HCT116 (cell line): ENCODE results near the gene MOAP1.
"Not testable (repeated sequence)": the region's sequence is repeated elsewhere in the genome, so short reads cannot be mapped to it uniquely, and the experiment has no call there.

Experiments
- CTCF ChIP-seq, 3 experiments: fragments of 200-600 bp in 1 of 3; sonication (generic) in 1 of 3; IDR thresholded peaks in 2 of 3; conservative IDR thresholded peaks in 1 of 3; 2 replicates each; pipeline ENCODE4 v1.5.1; 2012 to 2017; ENCODE audit warnings: low read depth in 2 of 3, low read length in 2 of 3, antibody characterized with exemption in 1 of 3, borderline replicate concordance in 1 of 3, control low read depth in 1 of 3, mild to moderate bottlenecking in 1 of 3, mixed read lengths in 1 of 3, mixed run types in 1 of 3, moderate library complexity in 1 of 3; ENCODE audit not compliant: insufficient read depth in 1 of 3
- EZH2 ChIP-seq: fragments of 200-600 bp; sonication (generic); IDR thresholded peaks from 2 replicates; pipeline ENCODE4 v1.6.1; 2017; ENCODE audit warnings: antibody characterized with exemption, mixed run types
- ZBTB33 ChIP-seq: IDR thresholded peaks from 2 replicates; pipeline ENCODE4 v1.6.1; 2011; ENCODE audit warnings: mild to moderate bottlenecking, low read length, moderate library complexity; ENCODE audit not compliant: insufficient replicate concordance; ENCODE audit errors: extremely low read depth

GRCh38 chr14:93136508-93136907 lies 48.2 kb downstream of the MOAP1 start:
- TF ChIP-seq CTCF (IDR thresholded peaks at IDR 0.05 in 2 of 3, conservative IDR thresholded peaks at IDR 0.05 in 1 of 3; ENCODE audit: borderline replicate concordance in 1 of 3, insufficient read depth in 1 of 3, low read depth in 2 of 3, low read length in 2 of 3); EZH2; ZBTB33: not testable (repeated sequence)
